ENCODE data around the gene RIMS4.

Gene RIMS4

DNA sequence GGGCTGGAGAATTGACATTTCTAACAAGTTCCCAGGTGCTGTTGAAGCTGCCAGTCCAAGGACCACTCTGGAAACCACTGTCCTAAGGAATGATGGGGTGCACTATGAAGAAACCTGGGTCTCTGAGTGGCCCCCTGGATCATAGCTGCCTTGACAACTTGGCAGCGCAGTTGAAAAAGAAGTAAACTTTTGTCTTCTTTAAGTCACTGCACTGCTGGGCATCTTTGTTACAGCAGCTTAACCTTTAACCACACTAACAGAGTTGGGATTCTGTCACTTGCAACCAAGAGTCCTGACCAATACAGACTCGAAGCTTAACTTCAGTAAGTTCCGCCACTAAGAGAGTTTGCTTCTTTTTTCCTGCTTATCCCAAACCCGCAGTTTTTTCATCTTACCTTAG, 73.2 kb downstream of the RIMS4 start:
- FAIRE-seq, result no peak

DNA sequence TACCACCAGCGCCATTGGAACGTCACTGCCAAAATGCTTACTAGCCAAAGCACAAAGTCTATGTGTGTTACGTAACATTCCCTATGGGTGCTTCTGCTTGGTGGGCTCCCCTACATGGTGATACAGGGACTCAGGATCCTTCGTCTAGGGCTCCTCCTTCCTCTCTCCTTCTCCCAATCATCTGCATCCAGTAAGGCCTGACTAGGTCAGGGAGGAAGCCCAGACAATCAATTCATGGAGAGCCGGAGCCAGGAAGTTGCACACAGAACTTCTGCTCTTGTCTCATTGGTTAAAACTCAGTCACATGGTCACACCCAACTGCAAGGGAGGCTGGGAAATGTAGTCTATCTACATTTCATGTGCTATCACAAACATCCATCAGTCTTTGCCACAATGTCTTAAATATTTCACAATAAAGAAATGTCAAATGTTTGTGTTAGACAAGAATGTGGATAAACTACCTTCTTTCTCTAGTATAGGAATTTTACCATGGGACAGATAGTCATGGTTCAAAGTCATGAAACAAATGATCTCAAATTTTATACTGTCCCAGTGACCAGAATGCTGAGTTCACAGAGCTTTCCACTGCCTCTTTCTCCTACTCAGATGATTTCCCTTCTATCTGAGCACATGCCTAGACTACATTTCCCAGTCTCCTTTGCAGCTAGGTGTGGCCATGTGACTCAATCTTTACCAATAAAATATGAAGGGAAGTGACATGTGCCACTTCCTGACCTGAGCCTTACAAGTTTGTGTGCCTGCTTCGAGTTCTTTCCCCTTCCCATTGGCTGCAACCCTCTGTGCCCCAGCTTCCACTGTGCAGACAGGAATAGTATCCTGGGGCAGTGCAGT, 74.0 kb downstream of the RIMS4 start:
- peak; percentile 93 for FAIRE-seq

- FAIRE-seq, result no peak
These were observed 74.6 kb downstream of the RIMS4 start for GRCh38 chr20:44735816-44736169.

GRCh38 chr20:44734938-44735337, 75.4 kb downstream of the RIMS4 start:
- no peak for FAIRE-seq

DNA sequence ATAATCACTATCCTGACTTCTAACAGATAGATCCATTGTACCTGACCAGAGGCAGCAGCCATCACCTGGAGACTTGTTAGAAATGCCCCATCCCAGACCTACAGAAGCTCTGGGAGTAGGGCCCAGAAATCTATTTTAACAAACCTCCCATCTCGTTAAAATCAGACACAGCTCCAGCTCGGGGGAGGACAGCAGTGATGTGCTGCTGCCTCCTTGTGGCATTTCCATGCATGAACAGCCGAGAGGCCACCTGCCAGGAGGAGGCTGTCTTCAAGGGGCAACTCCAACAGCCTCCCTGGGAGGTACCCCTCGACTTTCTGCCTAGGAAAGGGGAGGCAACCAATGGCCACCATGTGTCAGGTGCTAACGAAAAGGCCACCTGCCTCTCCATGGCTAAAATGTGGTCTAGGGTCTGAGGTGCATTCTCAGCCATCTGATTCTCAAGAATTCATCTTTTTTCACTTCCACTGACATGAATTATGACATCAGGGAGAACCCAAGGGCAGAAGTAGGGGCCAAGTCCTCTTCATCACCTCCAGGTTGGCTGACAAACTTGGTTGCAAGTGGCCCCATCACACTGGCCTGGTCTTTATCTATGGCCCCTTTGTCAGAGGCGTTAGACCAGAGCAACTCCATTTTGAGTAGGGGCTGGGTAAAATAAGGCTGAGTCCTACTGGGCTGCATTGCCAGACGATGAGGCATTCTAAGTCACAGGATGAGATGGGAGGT, 76.8 kb downstream of the RIMS4 start:
- peak; percentile 74 for FAIRE-seq

- no peak for FAIRE-seq
These were observed 78.0 kb downstream of the RIMS4 start for GRCh38 chr20:44732327-44732726.

DNA sequence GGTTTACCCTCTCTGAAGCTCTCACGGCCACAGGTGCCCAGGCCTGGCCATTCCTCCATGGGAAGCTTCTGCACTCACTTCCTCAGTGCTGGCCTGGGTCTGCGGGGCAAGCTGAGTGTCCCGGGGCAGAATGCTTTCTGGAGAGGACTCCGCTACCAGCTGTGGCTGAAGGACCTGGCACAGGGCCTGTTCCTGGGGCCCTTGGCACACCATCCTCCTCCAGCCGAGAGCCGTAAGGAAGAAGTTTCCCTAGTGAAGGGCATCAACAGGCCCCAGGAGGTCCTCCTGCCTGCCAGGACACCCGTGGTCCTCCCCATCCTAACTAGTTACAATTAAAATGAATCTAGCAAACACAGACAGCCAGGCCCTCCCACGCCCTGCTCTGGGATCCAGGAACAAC, 78.7 kb downstream of the RIMS4 start:
- FAIRE-seq, result no peak

DNA sequence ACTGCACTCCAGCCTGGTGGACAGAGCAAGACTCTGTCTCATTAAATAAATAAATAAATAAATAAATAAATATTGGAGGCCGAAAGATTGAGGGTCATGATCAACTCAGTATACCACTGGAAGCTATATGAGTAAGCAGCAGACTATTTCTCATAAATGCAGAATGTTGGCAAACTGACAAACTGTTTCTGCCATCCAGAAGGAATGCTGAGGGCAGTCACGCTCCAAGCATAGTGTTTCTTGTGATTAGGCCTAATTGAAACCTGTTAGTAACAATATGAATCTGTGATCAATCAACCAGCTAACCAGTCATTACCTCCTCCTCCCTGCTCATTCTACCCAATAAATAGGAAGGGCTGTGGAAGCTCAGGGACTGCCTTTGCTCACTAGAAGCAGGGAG, 79.9 kb downstream of the RIMS4 start:
- peak; percentile 99 for FAIRE-seq

DNA sequence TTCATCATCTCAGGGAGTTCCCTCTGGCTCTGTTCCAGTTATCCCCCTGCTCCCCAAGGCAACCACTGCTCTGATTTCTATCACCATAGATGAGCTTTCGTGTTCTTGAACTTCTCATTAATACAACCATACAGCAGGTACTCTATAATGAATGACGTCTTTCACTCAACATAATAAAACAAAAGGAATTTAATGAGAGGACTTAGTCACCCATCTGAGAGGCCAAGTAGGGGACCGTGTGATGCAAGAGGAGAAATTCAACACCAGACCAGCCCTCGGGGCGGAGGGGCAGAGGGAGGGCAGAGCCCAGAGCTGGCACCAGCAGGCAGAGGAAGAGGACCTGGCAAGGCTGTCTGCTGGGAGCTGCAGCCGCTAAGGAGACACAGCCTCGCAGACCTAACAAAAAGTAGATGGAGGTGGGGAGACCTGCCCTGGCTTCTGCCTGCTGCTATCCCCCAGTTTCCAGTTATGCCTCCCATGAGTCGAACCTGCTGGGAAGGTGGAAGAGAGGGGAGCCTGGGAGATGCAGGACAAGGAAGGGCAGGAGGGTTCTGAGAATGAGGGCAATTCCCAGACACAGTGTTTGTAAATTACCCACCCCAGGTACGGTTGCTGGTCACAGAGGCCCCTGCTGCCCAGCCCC, 81.4 kb downstream of the RIMS4 start:
- peak; percentile 98 for FAIRE-seq

- peak; percentile 92 for FAIRE-seq
These were observed 82.7 kb downstream of the RIMS4 start for GRCh38 chr20:44727651-44728050.

DNA sequence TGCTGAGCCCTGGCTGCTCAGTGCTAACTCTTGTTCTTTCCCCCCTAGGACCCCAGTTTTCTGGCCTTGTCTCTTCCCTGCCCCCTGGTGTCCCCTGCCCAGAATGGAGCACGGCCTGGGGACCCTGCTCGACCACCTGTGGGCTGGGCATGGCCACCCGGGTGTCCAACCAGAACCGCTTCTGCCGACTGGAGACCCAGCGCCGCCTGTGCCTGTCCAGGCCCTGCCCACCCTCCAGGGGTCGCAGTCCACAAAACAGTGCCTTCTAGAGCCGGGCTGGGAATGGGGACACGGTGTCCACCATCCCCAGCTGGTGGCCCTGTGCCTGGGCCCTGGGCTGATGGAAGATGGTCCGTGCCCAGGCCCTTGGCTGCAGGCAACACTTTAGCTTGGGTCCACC, 83.3 kb downstream of the RIMS4 start:
- FAIRE-seq, result no peak

DNA sequence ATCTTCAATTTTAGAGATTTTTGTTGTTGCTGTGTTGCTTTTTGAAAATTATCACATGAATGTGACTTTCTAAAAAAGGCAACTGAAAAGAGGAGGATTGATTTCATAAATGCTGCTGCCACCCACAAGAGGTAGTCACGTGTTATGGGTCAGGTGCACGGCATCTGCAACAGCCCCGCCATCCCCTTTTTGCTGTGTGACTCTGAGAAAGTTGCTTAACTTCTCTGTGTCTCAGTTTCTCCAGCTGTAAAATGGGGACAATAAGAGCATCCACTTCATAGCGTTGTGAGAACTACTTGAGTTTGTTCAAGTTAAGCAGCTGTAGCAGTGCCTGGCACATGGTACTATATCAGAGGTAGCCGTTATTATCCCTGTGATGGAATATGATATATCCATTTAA, 84.5 kb downstream of the RIMS4 start:
- no peak for FAIRE-seq

- no peak for FAIRE-seq
These were observed 85.8 kb downstream of the RIMS4 start for GRCh38 chr20:44724423-44725091.

DNA sequence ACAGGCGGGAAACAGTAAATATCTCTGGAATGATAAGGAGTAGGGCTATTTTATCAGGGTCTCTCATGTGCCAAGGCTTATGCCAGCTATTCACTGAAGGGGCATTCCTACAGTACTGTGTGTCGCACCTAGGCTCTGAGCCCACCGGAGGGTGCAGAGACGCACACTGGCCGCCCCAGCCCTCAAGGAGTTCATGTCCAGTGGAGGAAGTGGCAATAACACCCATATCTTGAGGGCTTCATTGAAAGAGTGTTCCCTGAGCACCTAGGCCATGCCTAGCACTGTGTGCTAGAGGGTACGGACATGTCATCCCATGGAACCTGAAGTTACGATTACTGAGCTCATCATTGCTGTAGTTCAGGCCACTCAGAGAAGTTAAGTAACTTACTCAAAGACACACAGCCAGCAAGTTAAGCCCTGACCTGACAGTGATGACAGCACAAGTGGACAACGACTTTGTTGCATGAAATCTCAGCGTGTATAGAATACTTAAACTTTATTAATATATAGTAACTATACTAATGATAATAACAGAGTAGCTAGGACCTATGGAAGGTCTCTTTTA, 86.5 kb downstream of the RIMS4 start:
- no peak for FAIRE-seq

- FAIRE-seq, result no peak
These were observed 87.0 kb downstream of the RIMS4 start for GRCh38 chr20:44723391-44723790.

DNA sequence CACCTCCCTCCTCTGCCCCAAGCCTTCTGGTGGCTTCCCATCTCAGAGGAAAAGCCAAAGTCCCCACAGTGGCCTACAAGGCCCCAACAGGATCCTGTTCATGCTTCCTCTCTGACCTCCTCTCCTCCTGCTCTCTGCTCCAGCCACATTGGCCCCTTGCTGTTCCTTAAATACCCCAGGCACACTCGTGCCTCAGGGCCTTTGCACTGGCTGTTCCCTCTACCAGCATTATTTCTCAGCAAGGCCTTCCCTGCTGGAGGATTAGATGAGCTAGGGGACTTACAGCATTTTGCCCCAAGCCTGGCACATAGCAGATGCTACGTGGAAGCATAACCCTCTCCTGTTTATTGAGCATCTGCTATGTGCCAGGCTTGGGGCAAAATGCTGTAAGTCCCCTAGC, 87.4 kb downstream of the RIMS4 start:
- no peak for FAIRE-seq

- no peak for FAIRE-seq
These were observed 88.6 kb downstream of the RIMS4 start for GRCh38 chr20:44721785-44722054.

- no peak for FAIRE-seq
These were observed 89.2 kb downstream of the RIMS4 start for GRCh38 chr20:44720997-44721784.

DNA sequence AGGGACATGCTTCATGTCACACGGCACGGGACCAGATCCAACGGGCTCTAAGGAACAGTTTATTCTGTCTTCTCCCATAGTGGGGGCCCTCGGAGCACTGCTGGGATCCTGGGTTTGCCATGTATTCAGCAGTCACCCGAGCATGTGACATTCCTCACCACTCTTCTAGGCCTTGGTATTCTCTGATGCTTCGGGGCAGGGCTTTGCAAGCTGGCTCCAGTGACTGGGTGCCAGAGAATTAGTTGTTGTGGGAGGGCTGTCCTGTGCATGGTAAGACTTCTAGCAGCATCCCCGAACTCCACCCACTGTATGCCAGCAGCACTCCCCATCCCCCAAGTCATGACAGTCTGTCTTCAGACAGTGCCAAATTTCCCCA, 89.7 kb downstream of the RIMS4 start:
- FAIRE-seq, result no peak

- no peak for FAIRE-seq
These were observed 90.5 kb downstream of the RIMS4 start for GRCh38 chr20:44719841-44720240.

DNA sequence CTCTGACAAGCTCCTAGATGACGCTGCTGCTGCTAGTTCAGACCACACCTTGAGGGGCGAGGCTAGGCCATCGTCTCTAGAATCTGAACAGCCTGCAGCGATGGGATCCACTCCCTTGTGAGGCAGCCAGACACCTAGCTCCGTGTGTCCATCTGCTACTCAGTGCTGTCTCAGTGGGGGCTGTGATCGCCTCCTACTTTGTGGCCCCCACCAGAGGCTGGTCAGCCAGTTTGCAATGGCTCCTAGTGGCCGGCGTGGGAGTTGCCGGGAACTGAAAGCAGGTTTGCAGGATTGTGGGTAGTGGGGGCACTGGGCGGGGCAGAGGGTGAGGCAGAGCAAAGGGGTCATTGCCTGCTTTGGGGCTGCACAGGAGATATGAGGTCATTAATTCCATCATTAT, 92.4 kb downstream of the RIMS4 start:
- no peak for FAIRE-seq

- FAIRE-seq, result no peak
These were observed 93.8 kb downstream of the RIMS4 start for GRCh38 chr20:44716309-44717106.

Data from G401.6 (cell line).